Progenitor cell of endocrine pancreas (in vitro differentiated cells): ENCODE measurements around the gene CHMP4A. TPM values are rescaled to one million over a fixed set of nuclear protein-coding genes. Genes with fewer than 3 reads are reported as not detected.

ENCODE experiments used
- DNase-seq: peaks from one replicate; pipeline ENCODE4 v3.0.0; 2021; ENCODE audit warnings: low spot score; ENCODE audit not compliant: unreplicated experiment
- H3K27ac Mint-ChIP-seq: 2 replicates; pipeline ENCODE4 v1.8.0; 2021; ENCODE audit warnings: mild to moderate bottlenecking, moderate library complexity, mixed read lengths
- H3K27me3 Mint-ChIP-seq: 2 replicates; pipeline ENCODE4 v1.8.0; 2021; ENCODE audit warnings: mixed read lengths
- H3K36me3 Mint-ChIP-seq: 2 replicates; pipeline ENCODE4 v1.8.0; 2022; ENCODE audit warnings: mixed read lengths; ENCODE audit not compliant: insufficient read depth
- H3K4me1 Mint-ChIP-seq: 2 replicates; pipeline ENCODE4 v1.8.0; 2021; ENCODE audit warnings: low read depth, mixed read lengths
- H3K4me3 Mint-ChIP-seq: 2 replicates; pipeline ENCODE4 v1.8.0; 2021; ENCODE audit warnings: low read depth, mild to moderate bottlenecking, moderate library complexity, mixed read lengths
- H3K9me3 Mint-ChIP-seq: 2 replicates; pipeline ENCODE4 v1.8.0; 2021; ENCODE audit warnings: low read depth, mixed read lengths
- total RNA-seq: library from RNA; stranded (reverse); gene quantifications from 2 replicates; pipeline ENCODE4 v1.2.1, GENCODE V29; 2021
- TF ChIP-seq, protein P1 (sequence below): fragments of 200-600 bp; sonication (generic); IDR thresholded peaks from one replicate; pipeline ENCODE4 v1.5.0; 2021; ENCODE audit warnings: antibody characterized with exemption, mild to moderate bottlenecking; ENCODE audit not compliant: unreplicated experiment

CHMP4A gene
- total RNA-seq, 1 donor from 2014 or later = 54.3 TPM

DNA sequence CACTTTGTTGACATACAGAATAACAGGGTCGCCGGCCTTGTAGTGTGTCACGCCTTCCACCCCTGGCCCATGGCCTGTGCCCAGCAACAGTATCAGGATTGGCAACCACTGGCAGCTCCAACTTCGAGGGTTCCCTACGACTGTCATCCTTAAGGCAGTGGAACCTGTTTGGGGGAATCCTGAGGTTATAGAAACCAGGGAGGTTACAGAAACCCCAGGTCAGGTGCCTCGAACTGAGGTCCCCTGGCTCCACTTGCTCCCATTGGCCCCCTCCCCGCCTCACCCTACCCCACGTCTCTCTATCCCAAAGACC is 18.5 kb downstream of the CHMP4A start:
- H3K4me3 Mint-ChIP-seq = peak overlapping the region; percentile 91
- TF ChIP-seq, protein P1, sequence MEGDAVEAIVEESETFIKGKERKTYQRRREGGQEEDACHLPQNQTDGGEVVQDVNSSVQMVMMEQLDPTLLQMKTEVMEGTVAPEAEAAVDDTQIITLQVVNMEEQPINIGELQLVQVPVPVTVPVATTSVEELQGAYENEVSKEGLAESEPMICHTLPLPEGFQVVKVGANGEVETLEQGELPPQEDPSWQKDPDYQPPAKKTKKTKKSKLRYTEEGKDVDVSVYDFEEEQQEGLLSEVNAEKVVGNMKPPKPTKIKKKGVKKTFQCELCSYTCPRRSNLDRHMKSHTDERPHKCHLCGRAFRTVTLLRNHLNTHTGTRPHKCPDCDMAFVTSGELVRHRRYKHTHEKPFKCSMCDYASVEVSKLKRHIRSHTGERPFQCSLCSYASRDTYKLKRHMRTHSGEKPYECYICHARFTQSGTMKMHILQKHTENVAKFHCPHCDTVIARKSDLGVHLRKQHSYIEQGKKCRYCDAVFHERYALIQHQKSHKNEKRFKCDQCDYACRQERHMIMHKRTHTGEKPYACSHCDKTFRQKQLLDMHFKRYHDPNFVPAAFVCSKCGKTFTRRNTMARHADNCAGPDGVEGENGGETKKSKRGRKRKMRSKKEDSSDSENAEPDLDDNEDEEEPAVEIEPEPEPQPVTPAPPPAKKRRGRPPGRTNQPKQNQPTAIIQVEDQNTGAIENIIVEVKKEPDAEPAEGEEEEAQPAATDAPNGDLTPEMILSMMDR = no peak
- DNase-seq = no peak
- peaks cover 23% of the 10 kb centered on the region for H3K36me3 Mint-ChIP-seq
- H3K27ac Mint-ChIP-seq = peak overlapping the region; percentile 77
- H3K4me1 Mint-ChIP-seq = peaks cover 17% of the 10 kb centered on the region
- no peaks in the 10 kb centered on the region for H3K27me3 Mint-ChIP-seq
- no peaks in the 10 kb centered on the region for H3K9me3 Mint-ChIP-seq

DNA sequence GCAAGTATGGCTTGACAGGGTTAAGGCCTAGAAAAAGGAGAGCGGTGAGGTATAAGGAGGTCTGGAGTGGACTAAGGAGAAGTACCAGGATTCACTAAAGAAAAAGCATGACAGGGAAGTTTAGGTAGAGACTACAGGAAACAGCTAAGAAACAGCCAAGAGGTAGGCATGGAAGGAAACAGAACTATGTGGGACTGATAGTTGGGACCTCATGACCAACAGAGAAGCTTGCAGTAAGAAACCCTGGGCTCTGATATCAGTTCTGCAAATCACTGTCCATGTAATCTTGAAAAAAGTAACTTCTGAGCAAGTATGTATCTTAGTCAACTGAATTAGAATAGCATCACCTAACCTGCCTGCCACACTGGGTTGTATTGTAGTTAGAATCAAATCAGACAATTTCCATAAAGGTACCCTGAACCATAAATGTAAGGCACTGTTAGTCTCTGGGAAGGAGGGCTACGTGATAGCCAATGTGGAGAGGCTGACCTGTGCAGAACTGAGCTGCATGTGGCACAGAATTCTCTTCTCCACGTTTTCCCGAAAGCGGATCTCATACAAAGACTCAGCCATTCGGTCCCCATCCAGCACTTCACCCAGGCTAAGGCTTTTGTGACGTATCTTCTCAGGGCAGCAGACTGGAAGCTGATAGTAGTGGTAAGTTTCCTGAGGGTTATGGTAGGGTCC is 19.0 kb downstream of the CHMP4A start:
- H3K27me3 Mint-ChIP-seq = no peaks in the 10 kb centered on the region
- H3K36me3 Mint-ChIP-seq = peaks cover 22% of the 10 kb centered on the region
- H3K4me3 Mint-ChIP-seq = peak overlapping the region; percentile 91
- no peak for DNase-seq
- no peaks in the 10 kb centered on the region for H3K9me3 Mint-ChIP-seq
- H3K27ac Mint-ChIP-seq = no peak overlapping the region
- H3K4me1 Mint-ChIP-seq = peaks cover 18% of the 10 kb centered on the region
- TF ChIP-seq, protein P1 = no peak

DNA sequence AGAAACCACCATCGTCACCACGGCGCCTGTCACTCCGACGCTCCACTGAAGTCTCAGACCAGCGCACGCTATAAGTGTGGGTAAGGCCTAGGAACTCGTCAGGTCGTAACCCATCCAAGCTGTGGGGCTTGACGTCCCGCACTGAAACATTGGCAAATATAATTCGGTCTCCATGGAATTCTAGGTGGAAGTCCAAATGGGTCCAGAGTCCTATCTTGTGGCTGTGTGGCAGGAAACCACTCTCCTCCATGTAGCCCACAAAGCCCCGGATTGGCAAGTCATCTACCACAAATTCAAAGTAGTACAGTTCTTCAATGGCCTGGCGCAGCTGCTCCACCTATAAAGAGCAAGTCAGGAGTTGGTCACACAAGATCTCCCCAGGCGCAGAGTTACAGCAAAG is 20.4 kb downstream of the CHMP4A start:
- H3K9me3 Mint-ChIP-seq = no peaks in the 10 kb centered on the region
- peaks cover 25% of the 10 kb centered on the region for H3K4me1 Mint-ChIP-seq
- peaks cover 21% of the 10 kb centered on the region for H3K36me3 Mint-ChIP-seq
- no peak overlapping the region for H3K27ac Mint-ChIP-seq
- H3K4me3 Mint-ChIP-seq = no peak overlapping the region
- TF ChIP-seq, protein P1 = no peak
- no peaks in the 10 kb centered on the region for H3K27me3 Mint-ChIP-seq
- no peak for DNase-seq

DNA sequence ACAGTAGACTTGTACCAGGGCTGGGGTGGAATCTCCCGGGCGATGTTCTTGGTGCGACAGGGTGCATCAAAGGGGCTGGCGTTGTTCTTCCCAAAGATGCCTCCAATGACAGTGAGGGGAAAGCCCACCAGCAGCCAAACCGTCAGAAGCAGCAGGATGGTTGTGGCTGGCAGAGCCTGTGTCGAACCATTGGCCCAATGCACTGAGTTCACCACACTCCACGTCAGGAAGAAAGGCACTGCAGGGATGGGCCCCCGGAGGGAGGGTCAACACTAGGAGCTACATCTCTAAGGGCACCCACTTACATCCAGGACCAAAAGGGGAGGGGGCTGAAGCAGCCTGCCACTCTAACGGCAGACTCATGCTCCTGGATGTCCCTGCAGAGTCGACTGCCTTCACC is 22.9 kb downstream of the CHMP4A start:
- DNase-seq = no peak
- Mint-ChIP-seq H3K4me1 (peaks cover 22% of the 10 kb centered on the region), H3K4me3 (no peak overlapping the region), H3K9me3 (no peaks in the 10 kb centered on the region), H3K27ac (no peak overlapping the region), H3K27me3 (no peaks in the 10 kb centered on the region), H3K36me3 (peaks cover 23% of the 10 kb centered on the region)
- TF ChIP-seq, protein P1 = no peak

DNA sequence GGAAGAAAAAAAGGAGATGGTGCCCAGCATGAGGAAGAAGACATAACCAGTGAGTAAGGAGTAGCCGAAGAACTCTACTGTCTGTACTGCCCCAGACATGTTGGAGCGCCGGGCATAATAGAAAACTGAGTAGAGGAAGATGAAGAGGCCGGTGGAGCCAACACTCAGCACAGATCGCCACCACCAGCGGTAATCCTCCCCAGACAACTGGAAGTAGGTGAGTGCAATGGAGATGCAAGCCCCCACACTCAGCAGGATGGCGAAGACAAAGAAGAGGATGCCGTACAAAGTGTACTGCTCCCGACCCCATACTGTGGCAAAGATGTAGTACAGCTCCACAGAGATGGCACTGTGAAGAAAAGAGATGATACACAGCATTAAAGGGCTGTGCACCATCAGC is 23.8 kb downstream of the CHMP4A start:
- peaks cover 23% of the 10 kb centered on the region for H3K36me3 Mint-ChIP-seq
- peak overlapping the region; percentile 92 for H3K4me3 Mint-ChIP-seq
- H3K9me3 Mint-ChIP-seq = no peaks in the 10 kb centered on the region
- H3K27ac Mint-ChIP-seq = peak overlapping the region; percentile 4
- no peak for DNase-seq
- H3K27me3 Mint-ChIP-seq = no peaks in the 10 kb centered on the region
- peaks cover 17% of the 10 kb centered on the region for H3K4me1 Mint-ChIP-seq
- TF ChIP-seq, protein P1 = no peak
